ENCODE data around the gene MYH10.

Gene MYH10

GRCh38 chr17:8647956-8648355 lies 17.4 kb upstream of the MYH10 start:
- DNase-seq = no peak

GRCh38 chr17:8647202-8647601 lies 16.7 kb upstream of the MYH10 start:
- no peak for DNase-seq

GRCh38 chr17:8644507-8644902 lies 14.0 kb upstream of the MYH10 start:
- no peak for DNase-seq

GRCh38 chr17:8643855-8644506 lies 13.5 kb upstream of the MYH10 start:
- DNase-seq = no peak

GRCh38 chr17:8639709-8640108 lies 9.2 kb upstream of the MYH10 start:
- DNase-seq = no peak

GRCh38 chr17:8632061-8632460 lies 1.5 kb upstream of the MYH10 start:
- no peak for DNase-seq

- DNase-seq = no peak
These were observed 991 bp upstream of the MYH10 start for GRCh38 chr17:8631554-8631877.

GRCh38 chr17:8630802-8631553 lies 453 bp upstream of the MYH10 start:
- DNase-seq = peak; percentile 93

GRCh38 chr17:8629371-8630226 lies 926 bp downstream of the MYH10 start:
- DNase-seq = peak; percentile 18

- DNase-seq = no peak
These were observed 1.8 kb downstream of the MYH10 start for GRCh38 chr17:8628609-8629169.

GRCh38 chr17:8628172-8628571 lies 2.4 kb downstream of the MYH10 start:
- DNase-seq = no peak

GRCh38 chr17:8623591-8623990 lies 6.9 kb downstream of the MYH10 start:
- no peak for DNase-seq

- no peak for DNase-seq
These were observed 8.3 kb downstream of the MYH10 start for GRCh38 chr17:8622191-8622590.

GRCh38 chr17:8621585-8621984 lies 8.9 kb downstream of the MYH10 start:
- DNase-seq = no peak

GRCh38 chr17:8619294-8619693 lies 11.2 kb downstream of the MYH10 start:
- no peak for DNase-seq

- DNase-seq = no peak
These were observed 11.7 kb downstream of the MYH10 start for GRCh38 chr17:8618825-8619224.

GRCh38 chr17:8614988-8615387 lies 15.5 kb downstream of the MYH10 start:
- no peak for DNase-seq

- no peak for DNase-seq
These were observed 18.8 kb downstream of the MYH10 start for GRCh38 chr17:8611619-8612298.

- no peak for DNase-seq
These were observed 19.4 kb downstream of the MYH10 start for GRCh38 chr17:8611137-8611536.

- DNase-seq = no peak
These were observed 20.0 kb downstream of the MYH10 start for GRCh38 chr17:8610558-8610957.

GRCh38 chr17:8609910-8610309 lies 20.6 kb downstream of the MYH10 start:
- no peak for DNase-seq

- DNase-seq = no peak
These were observed 22.5 kb downstream of the MYH10 start for GRCh38 chr17:8608001-8608400.

- DNase-seq = no peak
These were observed 24.1 kb downstream of the MYH10 start for GRCh38 chr17:8606401-8606800.
